Endothelial cell of umbilical vein (primary cell): ENCODE measurements around the gene HOXB7. TPM values are rescaled to one million over a fixed set of nuclear protein-coding genes. Genes with fewer than 3 reads are reported as not detected.

Experiments used
- BruUV-seq: library from RNA; stranded (reverse); fragments of 400-500 nt; replicated peaks from 2 replicates; lab custom pipeline; 2021; lab: Mats Ljungman, UMichigan
- CTCF ChIA-PET: fragments of 300-600, 350-600 bp; sonication (Branson Sonifier 250); formaldehyde crosslinking; loops from one replicate; lab custom pipeline; 2021; ENCODE audit warnings: antibody characterized with exemption, inconsistent platforms; lab: Charles Lee
- POLR2A ChIA-PET: fragments of 300-600, 350-600 bp; sonication (Branson Sonifier 250); formaldehyde crosslinking; loops from one replicate; lab custom pipeline; 2021; ENCODE audit warnings: antibody characterized with exemption, inconsistent platforms; lab: Charles Lee
- DNase-seq: peaks from one replicate; pipeline ENCODE4 v3.0.0-alpha.2; 2011; ENCODE audit warnings: low read depth, low spot score
- FAIRE-seq: peaks from 2 replicates; lab custom pipeline; 2011; peaks lifted over from hg19 to GRCh38; lab: Jason Lieb, UNC
- H2AFZ ChIP-seq: 2 replicates; pipeline ENCODE4 v1.6.0; 2012; ENCODE audit warnings: low read depth, low read length, control low read depth, inconsistent platforms
- H3K27ac ChIP-seq: 2 replicates; pipeline ENCODE4 v1.5.1; 2011; ENCODE audit warnings: low read depth, mild to moderate bottlenecking, control low read depth, low read length, moderate library complexity; ENCODE audit not compliant: insufficient read depth
- H3K27me3 ChIP-seq, 2 experiments: 2 replicates each; pipeline versions ENCODE4 v1.6.0 to v1.6.1; 2011; ENCODE audit warnings: low read length in 2 of 2, mixed read lengths in 1 of 2; ENCODE audit not compliant: control insufficient read depth in 2 of 2, insufficient read depth in 2 of 2
- H3K36me3 ChIP-seq, 2 experiments: 2 replicates in 1 of 2; 3 replicates in 1 of 2; pipeline ENCODE4 v1.5.1; 2011; ENCODE audit warnings: low read length in 2 of 2, mild to moderate bottlenecking in 1 of 2, moderate library complexity in 1 of 2; ENCODE audit not compliant: control insufficient read depth in 2 of 2, insufficient read depth in 2 of 2; ENCODE audit errors: extremely low read depth in 1 of 2
- H3K4me1 ChIP-seq: 3 replicates; pipeline ENCODE4 v1.5.1; 2011; ENCODE audit warnings: mild to moderate bottlenecking, low read length; ENCODE audit not compliant: control insufficient read depth, insufficient read depth; ENCODE audit errors: extremely low read depth
- H3K4me2 ChIP-seq: 2 replicates; pipeline ENCODE4 v1.6.1; 2011; ENCODE audit warnings: low read length, control low read depth, mixed read lengths; ENCODE audit not compliant: insufficient read depth
- H3K4me3 ChIP-seq, 3 experiments: fragments of 200-600 bp in 1 of 3; sonication (generic), shearing (Covaris generic) in 1 of 3; replicated peaks in 1 of 3; 2 replicates each; pipeline ENCODE4 v1.5.1; 2011 to 2016; ENCODE audit warnings: control low read depth in 3 of 3, low read length in 3 of 3, mild to moderate bottlenecking in 2 of 3, inconsistent platforms in 1 of 3, low read depth in 1 of 3, moderate library complexity in 1 of 3; ENCODE audit not compliant: insufficient read depth in 1 of 3
- H3K79me2 ChIP-seq: 2 replicates; pipeline ENCODE4 v1.6.0; 2012; ENCODE audit warnings: low read length, inconsistent platforms; ENCODE audit not compliant: control insufficient read depth, insufficient read depth
- H3K9ac ChIP-seq: replicated peaks from 2 replicates; pipeline ENCODE3; 2011; ENCODE audit warnings: low read length, control low read depth; ENCODE audit not compliant: insufficient read depth; ENCODE audit errors: extremely low read depth
- H3K9me1 ChIP-seq: replicated peaks from 3 replicates; pipeline ENCODE4 v1.6.0; 2011; ENCODE audit warnings: mild to moderate bottlenecking, low read length; ENCODE audit not compliant: control insufficient read depth, insufficient read depth; ENCODE audit errors: extremely low read depth
- H3K9me3 ChIP-seq: replicated peaks from 2 replicates; pipeline ENCODE4 v1.5.1; 2012; ENCODE audit warnings: low read length, inconsistent platforms; ENCODE audit not compliant: control insufficient read depth, insufficient read depth
- H4K20me1 ChIP-seq: replicated peaks from 2 replicates; pipeline ENCODE3; 2011; ENCODE audit warnings: mild to moderate bottlenecking, low read length; ENCODE audit not compliant: control insufficient read depth, insufficient read depth; ENCODE audit errors: extremely low read depth
- EZH2 ChIP-seq: IDR thresholded peaks from 2 replicates; pipeline ENCODE4 v1.6.1; 2012; ENCODE audit warnings: borderline replicate concordance, low read depth, mild to moderate bottlenecking, moderate library complexity, low read length, inconsistent platforms; ENCODE audit not compliant: severe bottlenecking
- dilution Hi-C: fragments of 300-500 bp; cut with MboI; formaldehyde crosslinking; loops from one replicate; pipeline ENCODE4 v1.15.0; 2019; ENCODE audit warnings: low sequenced_read_pairs; ENCODE audit not compliant: extremely low pct_ligation_motif_present
- intact Hi-C: fragments of 100-400 bp; cut with micrococcal nuclease; formaldehyde crosslinking; loops from one replicate; pipeline ENCODE4 v1.10.0; 2022
- polyA plus RNA-seq, 4 experiments: library from polyadenylated mRNA; depleted of rRNA in 3 of 4; stranded (reverse) in 3 of 4; unstranded in 1 of 4; fragments of >200 nt; gene quantifications; 2 replicates each; pipeline versions ENCODE4 v1.2.1 to v1.2.3, GENCODE V29; 2011 to 2012; ENCODE audit warnings: missing spikeins in 1 of 4
- total RNA-seq: library from RNA; stranded (reverse); gene quantifications from 2 replicates; pipeline ENCODE4 v1.2.3, GENCODE V29; 2021
- TF ChIP-seq, protein P1 (sequence below), 2 donors: IDR thresholded peaks; 1 replicate in 1 of 2; 2 replicates in 1 of 2; pipeline ENCODE4 v1.5.1; 2011; ENCODE audit warnings: low read length in 2 of 2, mild to moderate bottlenecking in 2 of 2, moderate library complexity in 2 of 2, control low read depth in 1 of 2, inconsistent platforms in 1 of 2, low read depth in 1 of 2; ENCODE audit not compliant: insufficient read depth in 1 of 2; ENCODE audit errors: extremely low read depth in 1 of 2

Gene HOXB7
- total and polyA plus RNA-seq, 2 donors (not counting 3 experiments of a cell fraction or from before 2014, with no cell fraction given) = 23.5 to 24.5 TPM

DNA sequence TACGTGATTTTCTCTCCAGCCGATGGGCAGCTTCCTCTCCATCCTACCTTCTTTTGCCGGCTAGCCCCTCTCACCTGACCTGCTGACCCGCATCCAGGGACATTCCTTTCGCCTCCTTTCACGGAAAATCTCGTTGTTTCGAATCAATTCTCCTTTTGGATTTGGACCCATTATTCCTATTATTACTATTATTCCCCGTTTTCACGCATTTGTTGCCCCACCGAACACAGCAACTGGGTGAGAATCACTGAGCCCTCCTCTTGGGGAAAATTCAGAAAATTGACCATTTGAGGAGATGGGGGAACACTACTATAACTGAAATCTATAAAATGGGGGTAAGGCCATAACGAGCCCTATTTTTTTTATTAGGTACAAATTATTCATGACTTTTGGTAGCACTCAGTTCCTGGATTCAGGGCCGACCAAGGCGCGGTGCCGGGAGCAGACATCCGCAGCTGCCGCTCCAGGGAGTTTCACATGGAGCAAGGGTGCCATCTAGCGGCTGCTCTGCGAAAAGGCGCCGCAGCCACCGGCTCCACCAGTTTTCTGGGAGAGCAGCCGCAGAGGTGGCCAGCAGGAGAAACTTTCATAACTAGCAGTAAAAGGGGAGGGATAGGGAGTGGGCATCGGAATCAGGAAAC, 7.6 kb upstream of the HOXB7 start:
- intact Hi-C loops (loop anchor here (1.0 to 5.0 kb wide), 8 partner anchors 126 to 593 kb away; no protein-coding TSS in a partner anchor), dilution Hi-C loops (no loop called here)
- H3K4me2 ChIP-seq = peak overlapping the region; percentile 84
- no peaks in the 10 kb centered on the region for H3K9me3 ChIP-seq
- H3K79me2 ChIP-seq = no peaks in the 10 kb centered on the region
- CTCF ChIA-PET = interaction anchor here (0.7 to 6.3 kb wide), 30 partner anchors 9 to 600 kb away, joined by 3 to 45 read pairs (median 4); no protein-coding TSS in a partner anchor
- H3K4me1 ChIP-seq = peaks cover 27% of the 10 kb centered on the region
- FAIRE-seq (peak; percentile 93), DNase-seq (peak; percentile 83)
- H2AFZ ChIP-seq = peak overlapping the region; percentile 16
- H3K36me3 ChIP-seq = no peaks in the 10 kb centered on the region
- H3K27ac ChIP-seq = no peak overlapping the region
- H4K20me1 ChIP-seq = no peaks in the 10 kb centered on the region
- peaks cover 66 to 79% of the 10 kb centered on the region in 2 experiments for H3K27me3 ChIP-seq
- H3K9ac ChIP-seq = no peak overlapping the region
- POLR2A ChIA-PET = interaction anchor here (0.6 kb wide), 1 partner anchor 392 kb away, joined by 3 read pairs; no protein-coding TSS in a partner anchor
- H3K4me3 ChIP-seq = peak overlapping the region; percentile 3 to 46 (median 30)
- TF ChIP-seq, protein P1, sequence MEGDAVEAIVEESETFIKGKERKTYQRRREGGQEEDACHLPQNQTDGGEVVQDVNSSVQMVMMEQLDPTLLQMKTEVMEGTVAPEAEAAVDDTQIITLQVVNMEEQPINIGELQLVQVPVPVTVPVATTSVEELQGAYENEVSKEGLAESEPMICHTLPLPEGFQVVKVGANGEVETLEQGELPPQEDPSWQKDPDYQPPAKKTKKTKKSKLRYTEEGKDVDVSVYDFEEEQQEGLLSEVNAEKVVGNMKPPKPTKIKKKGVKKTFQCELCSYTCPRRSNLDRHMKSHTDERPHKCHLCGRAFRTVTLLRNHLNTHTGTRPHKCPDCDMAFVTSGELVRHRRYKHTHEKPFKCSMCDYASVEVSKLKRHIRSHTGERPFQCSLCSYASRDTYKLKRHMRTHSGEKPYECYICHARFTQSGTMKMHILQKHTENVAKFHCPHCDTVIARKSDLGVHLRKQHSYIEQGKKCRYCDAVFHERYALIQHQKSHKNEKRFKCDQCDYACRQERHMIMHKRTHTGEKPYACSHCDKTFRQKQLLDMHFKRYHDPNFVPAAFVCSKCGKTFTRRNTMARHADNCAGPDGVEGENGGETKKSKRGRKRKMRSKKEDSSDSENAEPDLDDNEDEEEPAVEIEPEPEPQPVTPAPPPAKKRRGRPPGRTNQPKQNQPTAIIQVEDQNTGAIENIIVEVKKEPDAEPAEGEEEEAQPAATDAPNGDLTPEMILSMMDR (IDR thresholded peaks at IDR 0.05; ENCODE audit: extremely low read depth in 1 of 2, insufficient read depth in 1 of 2, low read depth in 1 of 2, low read length in 2 of 2) = peak; percentile 91 to 99
- TF ChIP-seq EZH2 = no peak
- no peaks in the 10 kb centered on the region for H3K9me1 ChIP-seq
- BruUV-seq = no TSS peak
